Loucy (cell line): ENCODE measurements around the gene CPD.

ENCODE experiments used
- H2AFZ ChIP-seq: fragments of 200-600 bp; sonication (generic); 2 replicates; pipeline ENCODE4 v1.6.0; 2016; ENCODE audit warnings: antibody characterized with exemption, mild to moderate bottlenecking, low read length, moderate library complexity
- H3F3A ChIP-seq: fragments of 200-600 bp; 2 replicates; pipeline ENCODE4 v1.6.0; 2016; ENCODE audit warnings: antibody characterized with exemption, low read depth, mild to moderate bottlenecking
- H3K27me3 ChIP-seq: fragments of 200-600 bp; sonication (generic); 2 replicates; pipeline ENCODE4 v1.6.1; 2014; ENCODE audit warnings: low read length, mild to moderate bottlenecking; ENCODE audit not compliant: insufficient read depth, poor library complexity, severe bottlenecking
- H3K36me3 ChIP-seq: fragments of 200-600 bp; sonication (generic); 2 replicates; pipeline ENCODE4 v1.6.1; 2016; ENCODE audit warnings: low read length; ENCODE audit not compliant: insufficient read depth
- H3K4me1 ChIP-seq: fragments of 200-600 bp; sonication (generic); 2 replicates; pipeline ENCODE4 v1.5.1; 2014; ENCODE audit warnings: low read length, mild to moderate bottlenecking; ENCODE audit not compliant: insufficient read depth, poor library complexity, severe bottlenecking
- H3K4me2 ChIP-seq: fragments of 200-600 bp; sonication (generic); 2 replicates; pipeline ENCODE4 v1.6.0; 2014; ENCODE audit warnings: antibody characterized with exemption, low read length, low read depth, mild to moderate bottlenecking; ENCODE audit not compliant: poor library complexity, severe bottlenecking
- H3K4me3 ChIP-seq: fragments of 200-600 bp; sonication (generic); 2 replicates; pipeline ENCODE4 v1.5.1; 2014; ENCODE audit warnings: low read length, mild to moderate bottlenecking, mixed read lengths; ENCODE audit not compliant: poor library complexity, severe bottlenecking
- H3K79me2 ChIP-seq: fragments of 200-600 bp; sonication (generic); 2 replicates; pipeline ENCODE4 v1.6.1; 2014; ENCODE audit warnings: low read length; ENCODE audit not compliant: insufficient read depth
- H3K9ac ChIP-seq: fragments of 200-600 bp; sonication (generic); 2 replicates; pipeline ENCODE4 v1.6.0; 2014; ENCODE audit warnings: mild to moderate bottlenecking, low read depth, low read length, moderate library complexity; ENCODE audit not compliant: poor library complexity, severe bottlenecking
- H3K9me2 ChIP-seq: fragments of 200-600 bp; sonication (generic); replicated peaks from 2 replicates; pipeline ENCODE4 v1.6.1; 2016; ENCODE audit warnings: low read depth, low read length, mixed read lengths
- H3K9me3 ChIP-seq: fragments of 200-600 bp; sonication (generic); 2 replicates; pipeline ENCODE4 v1.6.1; 2014; ENCODE audit warnings: mild to moderate bottlenecking, antibody characterized with exemption, low read length, low read depth; ENCODE audit not compliant: insufficient read depth
- H4K20me1 ChIP-seq: fragments of 200-600 bp; sonication (generic); 2 replicates; pipeline ENCODE4 v1.6.0; 2014; ENCODE audit warnings: antibody characterized with exemption, low read length, mild to moderate bottlenecking; ENCODE audit not compliant: insufficient read depth, poor library complexity, severe bottlenecking
- EZH2phosphoT487 ChIP-seq: fragments of 200-600 bp; IDR thresholded peaks from 2 replicates; pipeline ENCODE4 v1.6.1; 2018; ENCODE audit warnings: antibody characterized with exemption, mild to moderate bottlenecking, moderate library complexity, borderline replicate concordance
- TF ChIP-seq, protein P1 (sequence below): fragments of 200-600 bp; sonication (generic); conservative IDR thresholded peaks from 2 replicates; pipeline ENCODE4 v1.5.1; 2014; ENCODE audit warnings: mild to moderate bottlenecking, antibody characterized with exemption, low read length

Gene CPD

DNA sequence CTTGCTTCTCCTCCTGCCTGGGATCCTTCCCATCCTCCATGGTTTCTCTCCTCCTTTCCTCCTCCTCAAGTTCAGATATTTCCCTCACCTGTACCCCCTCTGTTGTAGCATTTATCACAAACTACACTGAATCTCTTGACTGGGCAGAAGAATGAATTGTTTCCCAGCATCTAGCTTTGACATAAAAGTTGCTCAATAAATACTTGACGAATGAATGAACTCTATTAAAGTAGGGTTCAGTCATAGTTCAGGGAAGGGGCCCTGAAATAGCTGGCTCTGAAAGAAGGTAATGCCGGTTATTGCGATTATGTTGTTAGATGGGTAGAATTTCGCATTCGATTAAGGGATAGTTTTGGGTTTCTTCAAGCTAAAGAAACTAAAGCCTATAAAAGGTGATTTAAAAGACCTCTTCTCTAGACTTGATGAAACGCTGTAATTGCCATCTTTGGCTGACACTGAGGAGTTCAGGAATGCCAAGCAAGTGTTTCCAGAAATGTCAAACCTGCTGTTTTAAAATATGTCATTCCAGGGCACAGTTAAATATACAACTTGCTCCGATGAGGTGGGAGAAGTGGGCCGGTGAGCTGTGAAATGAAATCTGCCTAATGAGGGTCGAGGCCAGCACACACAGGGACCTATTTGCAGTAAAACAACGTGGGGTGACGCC, 1.0 kb upstream of the CPD start:
- H3K4me3 ChIP-seq, result peak overlapping the region; percentile 74
- no peak overlapping the region for H3K9ac ChIP-seq
- peaks cover 31% of the 10 kb centered on the region for H3K4me1 ChIP-seq
- H3K9me2 ChIP-seq, result no peaks in the 10 kb centered on the region
- H3K79me2 ChIP-seq, result peaks cover 23% of the 10 kb centered on the region
- peaks cover 2% of the 10 kb centered on the region; the same call in 1 of the 2 replicates for H3F3A ChIP-seq
- no peaks in the 10 kb centered on the region for H3K9me3 ChIP-seq
- H3K4me2 ChIP-seq, result peak overlapping the region; percentile 74
- TF ChIP-seq, protein P1, sequence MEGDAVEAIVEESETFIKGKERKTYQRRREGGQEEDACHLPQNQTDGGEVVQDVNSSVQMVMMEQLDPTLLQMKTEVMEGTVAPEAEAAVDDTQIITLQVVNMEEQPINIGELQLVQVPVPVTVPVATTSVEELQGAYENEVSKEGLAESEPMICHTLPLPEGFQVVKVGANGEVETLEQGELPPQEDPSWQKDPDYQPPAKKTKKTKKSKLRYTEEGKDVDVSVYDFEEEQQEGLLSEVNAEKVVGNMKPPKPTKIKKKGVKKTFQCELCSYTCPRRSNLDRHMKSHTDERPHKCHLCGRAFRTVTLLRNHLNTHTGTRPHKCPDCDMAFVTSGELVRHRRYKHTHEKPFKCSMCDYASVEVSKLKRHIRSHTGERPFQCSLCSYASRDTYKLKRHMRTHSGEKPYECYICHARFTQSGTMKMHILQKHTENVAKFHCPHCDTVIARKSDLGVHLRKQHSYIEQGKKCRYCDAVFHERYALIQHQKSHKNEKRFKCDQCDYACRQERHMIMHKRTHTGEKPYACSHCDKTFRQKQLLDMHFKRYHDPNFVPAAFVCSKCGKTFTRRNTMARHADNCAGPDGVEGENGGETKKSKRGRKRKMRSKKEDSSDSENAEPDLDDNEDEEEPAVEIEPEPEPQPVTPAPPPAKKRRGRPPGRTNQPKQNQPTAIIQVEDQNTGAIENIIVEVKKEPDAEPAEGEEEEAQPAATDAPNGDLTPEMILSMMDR, result no peak
- TF ChIP-seq EZH2phosphoT487, result no peak
- H2AFZ ChIP-seq, result peak overlapping the region; percentile 97
- H3K36me3 ChIP-seq, result no peaks in the 10 kb centered on the region
- H3K27me3 ChIP-seq, result no peaks in the 10 kb centered on the region
- H4K20me1 ChIP-seq, result peaks cover 25% of the 10 kb centered on the region

DNA sequence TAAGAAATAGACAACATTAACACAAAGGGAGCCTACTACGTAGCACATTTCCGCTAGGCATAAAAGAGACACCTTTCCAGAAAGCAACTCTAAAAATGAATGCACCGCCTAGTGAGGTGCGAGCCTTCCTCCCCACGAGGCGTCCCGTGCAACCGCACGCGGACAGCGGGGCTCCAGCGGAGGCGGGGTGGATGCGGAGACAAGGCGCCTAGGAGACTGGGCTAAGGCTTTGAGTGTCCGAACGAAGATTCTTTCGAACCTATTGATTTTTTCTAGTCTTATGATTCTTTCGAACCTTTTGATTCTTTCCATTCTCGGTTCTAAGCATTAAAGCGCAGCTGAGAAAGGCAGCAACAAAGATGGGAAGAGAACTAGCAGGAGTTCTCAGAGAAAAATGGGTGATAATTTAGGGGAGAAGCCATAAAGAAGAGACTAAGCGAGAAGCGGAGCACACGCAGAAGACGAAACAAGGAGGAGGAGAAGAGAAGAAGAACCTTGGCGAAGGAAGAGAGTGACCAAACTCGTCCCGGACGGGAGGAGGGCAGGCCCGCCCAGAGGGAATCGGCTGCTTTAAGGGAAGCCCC, 394 bp upstream of the CPD start:
- Histone ChIP-seq H3K27me3 (no peaks in the 10 kb centered on the region), H3K9me2 (no peaks in the 10 kb centered on the region), H3K36me3 (no peaks in the 10 kb centered on the region), H4K20me1 (peaks cover 25% of the 10 kb centered on the region), H2AFZ (peak overlapping the region; percentile 97), H3K4me2 (peak overlapping the region; percentile 74), H3K4me3 (peak overlapping the region; percentile 74), H3F3A (peaks cover 2% of the 10 kb centered on the region; the same call in 1 of the 2 replicates), H3K4me1 (peaks cover 37% of the 10 kb centered on the region), H3K9ac (peak overlapping the region; percentile 75), H3K9me3 (no peaks in the 10 kb centered on the region), H3K79me2 (peaks cover 26% of the 10 kb centered on the region)
- TF ChIP-seq, protein P1, result no peak
- no peak for TF ChIP-seq EZH2phosphoT487

DNA sequence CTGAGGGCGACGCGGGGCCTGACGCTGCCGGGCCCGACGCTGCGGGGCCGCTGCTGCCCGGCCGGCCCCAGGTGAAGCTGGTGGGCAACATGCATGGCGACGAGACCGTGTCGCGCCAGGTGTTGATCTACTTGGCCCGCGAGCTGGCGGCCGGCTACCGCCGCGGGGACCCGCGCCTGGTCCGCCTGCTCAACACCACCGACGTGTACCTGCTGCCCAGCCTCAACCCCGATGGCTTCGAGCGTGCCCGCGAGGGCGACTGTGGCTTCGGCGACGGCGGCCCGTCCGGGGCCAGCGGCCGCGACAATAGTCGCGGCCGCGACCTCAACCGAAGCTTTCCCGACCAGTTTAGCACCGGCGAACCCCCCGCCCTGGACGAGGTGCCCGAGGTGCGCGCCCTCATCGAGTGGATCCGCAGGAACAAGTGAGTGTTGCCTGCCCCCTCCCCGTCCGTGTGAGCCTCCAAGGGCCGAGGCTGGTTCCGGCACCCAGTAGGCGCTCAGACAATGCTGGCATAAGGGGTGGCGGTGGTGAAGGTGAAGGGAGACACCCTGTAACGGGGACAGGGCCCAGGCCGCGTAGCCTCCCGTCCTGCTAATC, 676 bp downstream of the CPD start:
- H3F3A ChIP-seq, result peaks cover 2% of the 10 kb centered on the region; the same call in 1 of the 2 replicates
- H4K20me1 ChIP-seq, result peaks cover 25% of the 10 kb centered on the region
- H3K9me3 ChIP-seq, result no peaks in the 10 kb centered on the region
- no peaks in the 10 kb centered on the region for H3K9me2 ChIP-seq
- peak overlapping the region; percentile 75 for H3K9ac ChIP-seq
- peaks cover 48% of the 10 kb centered on the region for H3K4me1 ChIP-seq
- H3K36me3 ChIP-seq, result no peaks in the 10 kb centered on the region
- H3K79me2 ChIP-seq, result peaks cover 33% of the 10 kb centered on the region
- peak overlapping the region; percentile 68 for H3K4me2 ChIP-seq
- TF ChIP-seq, protein P1, result no peak
- no peak for TF ChIP-seq EZH2phosphoT487
- no peaks in the 10 kb centered on the region for H3K27me3 ChIP-seq
- peak overlapping the region; percentile 97 for H2AFZ ChIP-seq
- peak overlapping the region; percentile 74 for H3K4me3 ChIP-seq
